Sigmoid colon (tissue), 4 donors: ENCODE measurements around the gene YWHAB.

Experiments
- POLR2AphosphoS5 ChIP-seq, 4 donors: sonication (generic); formaldehyde crosslinking; IDR thresholded peaks; one replicate each; pipeline ENCODE4 v1.6.1; 2017; ENCODE audit warnings: antibody characterized with exemption in 4 of 4
- TF ChIP-seq, protein P1 (sequence below), 4 experiments: fragments of 450-650 bp in 3 of 4; fragments of 200-600 bp in 1 of 4; IDR thresholded peaks; one replicate each; pipeline ENCODE4 v1.5.1; 2016 to 2019; ENCODE audit warnings: antibody characterized with exemption in 4 of 4, mild to moderate bottlenecking in 3 of 4, moderate library complexity in 2 of 4

DNA sequence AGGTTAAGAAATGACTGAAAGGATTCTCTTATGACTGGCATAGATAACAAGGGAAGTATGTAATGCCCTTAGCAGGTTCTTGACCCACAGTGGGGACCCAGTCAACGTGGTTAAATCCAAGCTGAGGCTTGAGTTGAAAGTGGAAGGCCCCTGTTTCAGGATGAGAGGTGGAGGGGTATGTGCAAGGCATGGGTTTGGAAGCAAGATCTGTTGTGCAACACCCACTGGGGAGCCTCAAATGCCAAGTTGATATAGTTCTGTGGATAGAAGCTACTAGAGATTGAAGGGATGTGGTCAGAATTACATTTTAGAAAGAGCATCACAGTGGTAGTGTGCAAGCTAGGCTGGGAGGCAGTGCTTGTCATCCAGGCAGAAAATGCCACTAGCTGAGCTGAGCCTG, 29.4 kb downstream of the YWHAB start:
- TF ChIP-seq, protein P1, sequence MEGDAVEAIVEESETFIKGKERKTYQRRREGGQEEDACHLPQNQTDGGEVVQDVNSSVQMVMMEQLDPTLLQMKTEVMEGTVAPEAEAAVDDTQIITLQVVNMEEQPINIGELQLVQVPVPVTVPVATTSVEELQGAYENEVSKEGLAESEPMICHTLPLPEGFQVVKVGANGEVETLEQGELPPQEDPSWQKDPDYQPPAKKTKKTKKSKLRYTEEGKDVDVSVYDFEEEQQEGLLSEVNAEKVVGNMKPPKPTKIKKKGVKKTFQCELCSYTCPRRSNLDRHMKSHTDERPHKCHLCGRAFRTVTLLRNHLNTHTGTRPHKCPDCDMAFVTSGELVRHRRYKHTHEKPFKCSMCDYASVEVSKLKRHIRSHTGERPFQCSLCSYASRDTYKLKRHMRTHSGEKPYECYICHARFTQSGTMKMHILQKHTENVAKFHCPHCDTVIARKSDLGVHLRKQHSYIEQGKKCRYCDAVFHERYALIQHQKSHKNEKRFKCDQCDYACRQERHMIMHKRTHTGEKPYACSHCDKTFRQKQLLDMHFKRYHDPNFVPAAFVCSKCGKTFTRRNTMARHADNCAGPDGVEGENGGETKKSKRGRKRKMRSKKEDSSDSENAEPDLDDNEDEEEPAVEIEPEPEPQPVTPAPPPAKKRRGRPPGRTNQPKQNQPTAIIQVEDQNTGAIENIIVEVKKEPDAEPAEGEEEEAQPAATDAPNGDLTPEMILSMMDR (IDR thresholded peaks at IDR 0.05) = no peak
- no peak for TF ChIP-seq POLR2AphosphoS5 (IDR thresholded peaks at IDR 0.05)
